ENCODE data around the gene MLLT3. TPM values are rescaled to one million over a fixed set of nuclear protein-coding genes. Genes with fewer than 3 reads are reported as not detected.

The MLLT3 gene
- total RNA-seq, 2 experiments from 2014 or later = 53.4 to 57.5 TPM

DNA sequence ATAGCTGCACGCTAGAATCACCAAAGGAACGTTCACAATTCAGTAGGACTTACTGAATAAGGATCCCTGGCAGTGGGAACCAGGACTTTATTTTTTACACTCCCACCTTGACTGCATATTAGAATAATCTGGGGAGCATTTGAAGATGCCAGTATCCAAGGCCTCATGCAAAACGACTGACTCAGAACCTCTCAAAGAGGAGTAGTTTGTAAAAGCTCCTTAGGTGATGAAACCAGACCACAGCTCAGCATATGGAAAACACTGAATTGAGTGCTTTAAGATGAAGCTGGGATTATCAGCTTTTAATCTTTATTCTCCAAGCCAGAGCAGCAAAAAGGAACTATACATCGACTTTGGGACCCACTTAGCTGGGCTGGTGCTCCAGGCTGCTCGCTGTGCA is 288.3 kb downstream of the MLLT3 start:
- CTCF ChIA-PET = interaction anchor here (4.0 kb wide), 1 partner anchor 12 kb away, joined by 14 read pairs; no protein-coding TSS in a partner anchor
- H3K4me3 Mint-ChIP-seq = no peak overlapping the region
- no peak for DNase-seq
- H3K9me3 Mint-ChIP-seq = peaks cover 8% of the 10 kb centered on the region
- peaks cover 9% of the 10 kb centered on the region for H3K36me3 Mint-ChIP-seq (ENCODE audit: low read depth)
- no peak overlapping the region for H3K27ac Mint-ChIP-seq
- POLR2A ChIA-PET = interaction anchor here (1.8 to 3.2 kb wide), 2 partner anchors 12 to 15 kb away, joined by 5 to 14 read pairs; no protein-coding TSS in a partner anchor
- H3K27me3 Mint-ChIP-seq = no peaks in the 10 kb centered on the region
- H3K4me1 Mint-ChIP-seq = peaks cover 41% of the 10 kb centered on the region

DNA sequence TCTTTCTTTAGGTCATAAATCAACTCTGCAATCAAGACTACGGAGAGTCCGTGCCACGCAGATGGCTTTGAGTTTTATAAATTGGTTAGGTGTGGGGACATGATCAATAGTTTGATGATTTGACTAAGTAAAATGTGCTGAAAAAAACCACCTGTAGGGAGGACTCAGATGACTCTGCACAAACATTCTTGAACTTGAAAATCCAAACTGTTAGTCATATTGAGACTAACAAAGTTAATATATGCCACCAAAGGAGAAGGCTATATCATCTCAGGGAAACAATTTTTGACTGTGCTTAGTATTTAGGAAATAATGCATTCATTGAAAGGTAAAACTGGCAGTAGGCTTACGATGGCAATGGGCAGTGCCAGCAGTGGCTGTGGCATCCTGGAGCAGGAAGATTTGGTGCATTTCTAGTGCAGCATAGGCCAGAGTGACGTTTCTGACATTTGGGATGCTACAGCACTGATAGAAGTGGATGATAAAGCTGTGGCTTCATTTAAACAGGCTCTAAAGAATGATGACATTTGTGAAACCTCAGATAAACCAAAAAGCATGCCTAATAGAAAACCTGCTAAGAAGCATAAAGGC is 291.1 kb downstream of the MLLT3 start:
- H3K4me1 Mint-ChIP-seq = peaks cover 36% of the 10 kb centered on the region
- H3K27me3 Mint-ChIP-seq = no peaks in the 10 kb centered on the region
- peaks cover 4% of the 10 kb centered on the region for H3K36me3 Mint-ChIP-seq (ENCODE audit: low read depth)
- no peak for DNase-seq
- H3K9me3 Mint-ChIP-seq = peaks cover 8% of the 10 kb centered on the region
- POLR2A ChIA-PET = interaction anchor here (1.0 kb wide), 1 partner anchor 11 kb away, joined by 3 read pairs; no protein-coding TSS in a partner anchor
- H3K4me3 Mint-ChIP-seq = no peak overlapping the region
- H3K27ac Mint-ChIP-seq = peak overlapping the region; percentile 47
- CTCF ChIA-PET = interaction anchor here (4.0 kb wide), 1 partner anchor 9 kb away, joined by 14 read pairs; no protein-coding TSS in a partner anchor

GRCh38 chr9:20330688-20331087 is 291.6 kb downstream of the MLLT3 start:
- H3K4me3 Mint-ChIP-seq = no peak overlapping the region
- peaks cover 31% of the 10 kb centered on the region for H3K4me1 Mint-ChIP-seq
- peak overlapping the region; percentile 10 for H3K27ac Mint-ChIP-seq
- ChIA-PET POLR2A (no interaction called here), CTCF (interaction anchor here (4.0 kb wide), 1 partner anchor 9 kb away, joined by 14 read pairs; no protein-coding TSS in a partner anchor)
- peaks cover 8% of the 10 kb centered on the region for H3K9me3 Mint-ChIP-seq
- H3K36me3 Mint-ChIP-seq (ENCODE audit: low read depth) = peaks cover 4% of the 10 kb centered on the region
- no peaks in the 10 kb centered on the region for H3K27me3 Mint-ChIP-seq
- no peak for DNase-seq

- Mint-ChIP-seq H3K4me1 (peaks cover 40% of the 10 kb centered on the region), H3K27ac (no peak overlapping the region), H3K9me3 (peaks cover 17% of the 10 kb centered on the region), H3K4me3 (no peak overlapping the region), H3K27me3 (no peaks in the 10 kb centered on the region), H3K36me3 (ENCODE audit: low read depth) (peaks cover 20% of the 10 kb centered on the region)
- no peak for DNase-seq
- POLR2A ChIA-PET = no interaction called here
- CTCF ChIA-PET = no interaction called here
Measured at GRCh38 chr9:20326516-20326915, 295.8 kb downstream of the MLLT3 start.

GRCh38 chr9:20325008-20325407 is 297.3 kb downstream of the MLLT3 start:
- peaks cover 41% of the 10 kb centered on the region for H3K4me1 Mint-ChIP-seq
- CTCF ChIA-PET = no interaction called here

DNA sequence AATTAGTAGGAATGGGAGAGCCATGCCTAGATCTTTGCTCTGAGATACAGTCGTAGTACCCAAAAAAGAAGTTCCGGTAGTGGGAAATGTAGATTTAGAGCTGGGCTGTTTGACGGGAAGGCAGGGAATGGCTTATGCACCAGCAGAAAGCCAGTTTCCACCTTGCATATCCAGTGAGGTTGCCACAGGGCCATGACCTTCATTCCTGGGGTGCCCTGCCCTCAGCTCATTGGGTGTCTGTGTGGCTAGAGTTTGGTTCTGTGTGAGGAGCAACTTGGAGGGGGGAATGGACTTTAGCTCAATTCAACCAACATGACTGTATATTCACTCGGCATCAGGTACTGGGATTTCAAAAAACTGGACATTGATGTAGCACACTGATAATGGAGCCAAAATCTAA is 300.1 kb downstream of the MLLT3 start:
- Mint-ChIP-seq H3K36me3 (ENCODE audit: low read depth) (peaks cover 16% of the 10 kb centered on the region), H3K27ac (peak overlapping the region; percentile 81), H3K4me3 (peak overlapping the region; percentile 45), H3K9me3 (peaks cover 13% of the 10 kb centered on the region), H3K4me1 (peaks cover 59% of the 10 kb centered on the region), H3K27me3 (no peaks in the 10 kb centered on the region)
- no peak for DNase-seq
- ChIA-PET POLR2A (interaction anchor here (0.8 to 4.3 kb wide), 11 partner anchors 11 to 362 kb away, joined by 3 to 28 read pairs (median 5); partner anchors contain the start of genes FOCAD and MLLT3), CTCF (interaction anchor here (0.9 to 3.3 kb wide), 6 partner anchors 10 to 302 kb away, joined by 3 to 14 read pairs (median 5); partner anchors contain the start of gene MLLT3)

More at GRCh38 chr9:20325008-20325407, 297.3 kb downstream of the MLLT3 start:
- Mint-ChIP-seq H3K36me3 (ENCODE audit: low read depth) (peaks cover 20% of the 10 kb centered on the region), H3K4me3 (no peak overlapping the region), H3K9me3 (peaks cover 17% of the 10 kb centered on the region), H3K27ac (no peak overlapping the region), H3K27me3 (no peaks in the 10 kb centered on the region)
- DNase-seq = no peak
- POLR2A ChIA-PET = no interaction called here

DNA sequence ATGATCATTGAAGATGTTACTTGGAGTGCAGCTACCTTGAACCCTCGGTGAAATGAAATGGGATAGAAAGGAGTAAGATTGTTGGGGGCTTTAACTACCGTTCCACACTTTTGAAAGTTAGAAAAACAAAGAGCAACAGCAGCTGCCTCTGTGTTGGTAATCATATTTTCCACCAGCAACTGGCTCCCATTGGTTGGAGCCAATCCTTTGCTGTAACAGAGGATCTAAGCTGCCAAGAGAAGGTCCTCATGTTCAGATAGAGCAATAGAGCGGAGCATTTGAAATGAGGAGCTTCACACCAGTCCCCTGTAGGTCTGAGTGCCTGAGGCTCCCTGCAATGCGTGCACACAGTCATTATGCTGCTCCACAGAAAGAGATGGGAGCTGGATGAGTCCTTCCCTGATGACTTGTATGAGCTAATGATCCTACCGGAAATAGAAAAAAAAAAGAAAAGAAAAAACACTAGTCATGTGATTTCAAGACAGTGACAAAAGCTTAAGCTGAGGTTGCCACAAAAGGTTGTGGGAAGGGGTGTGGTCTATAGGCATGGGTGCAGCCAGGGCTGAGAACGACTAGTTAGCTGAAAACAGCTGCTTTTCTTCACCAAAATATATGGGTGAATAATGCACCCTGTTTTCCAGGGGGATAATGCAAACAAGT is 300.7 kb downstream of the MLLT3 start:
- H3K9me3 Mint-ChIP-seq = peaks cover 13% of the 10 kb centered on the region
- H3K4me1 Mint-ChIP-seq = peaks cover 62% of the 10 kb centered on the region
- H3K27ac Mint-ChIP-seq = peak overlapping the region; percentile 81
- H3K4me3 Mint-ChIP-seq = peak overlapping the region; percentile 45
- peaks cover 16% of the 10 kb centered on the region for H3K36me3 Mint-ChIP-seq (ENCODE audit: low read depth)
- DNase-seq = peak; percentile 76
- POLR2A ChIA-PET = interaction anchor here (0.8 to 4.3 kb wide), 12 partner anchors 11 to 709 kb away, joined by 3 to 28 read pairs (median 6); partner anchors contain the start of genes FOCAD and MLLT3
- CTCF ChIA-PET = interaction anchor here (0.6 to 3.3 kb wide), 8 partner anchors 11 to 1186 kb away, joined by 3 to 14 read pairs (median 3); partner anchors contain the start of gene MLLT3
- no peaks in the 10 kb centered on the region for H3K27me3 Mint-ChIP-seq

- peaks cover 16% of the 10 kb centered on the region for H3K36me3 Mint-ChIP-seq (ENCODE audit: low read depth)
- H3K4me3 Mint-ChIP-seq = no peak overlapping the region
- POLR2A ChIA-PET = interaction anchor here (1.1 to 4.3 kb wide), 10 partner anchors 10 to 710 kb away, joined by 3 to 28 read pairs (median 6); partner anchors contain the start of genes FOCAD and MLLT3
- no peak for DNase-seq
- H3K27me3 Mint-ChIP-seq = no peaks in the 10 kb centered on the region
- H3K9me3 Mint-ChIP-seq = peaks cover 13% of the 10 kb centered on the region
- H3K4me1 Mint-ChIP-seq = peaks cover 67% of the 10 kb centered on the region
- peak overlapping the region; percentile 81 for H3K27ac Mint-ChIP-seq
- CTCF ChIA-PET = interaction anchor here (0.9 to 3.3 kb wide), 3 partner anchors 12 to 856 kb away, joined by 3 to 14 read pairs (median 3); no protein-coding TSS in a partner anchor
Measured at GRCh38 chr9:20320921-20321320, 301.4 kb downstream of the MLLT3 start.

DNA sequence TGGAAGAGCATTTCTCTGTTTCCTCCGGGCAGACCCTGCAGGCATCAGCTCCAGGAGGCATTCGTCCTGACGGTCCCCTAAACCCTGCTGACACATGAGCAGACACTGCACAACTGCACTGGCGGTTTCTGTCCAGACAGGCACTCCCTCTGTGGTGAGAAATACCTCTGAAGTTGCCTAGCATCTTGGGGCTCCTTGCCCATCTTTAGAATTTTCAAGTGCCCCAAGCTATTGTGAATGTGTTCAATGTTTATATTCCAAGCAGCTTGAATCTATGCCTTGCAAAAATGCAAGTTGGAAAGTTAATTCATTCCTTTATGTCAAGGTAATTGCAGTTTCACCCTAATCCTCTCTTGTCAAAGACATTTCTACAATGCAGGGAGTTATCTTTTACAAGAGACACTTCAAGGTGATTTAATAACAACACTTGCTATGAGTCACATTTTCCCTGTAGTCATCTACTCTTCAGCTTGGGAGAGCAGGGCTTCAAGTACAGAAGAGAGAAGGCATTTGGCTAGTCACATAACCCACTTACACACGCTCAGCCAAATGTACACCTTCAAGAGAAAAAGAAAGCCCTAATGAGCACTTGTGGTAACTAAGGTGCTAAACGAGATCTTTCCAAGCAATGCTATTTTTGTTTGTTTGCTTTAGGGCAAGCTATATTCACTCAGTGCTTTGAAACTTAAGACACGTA is 302.5 kb downstream of the MLLT3 start:
- Mint-ChIP-seq H3K27ac (peak overlapping the region; percentile 81), H3K4me3 (no peak overlapping the region), H3K4me1 (peaks cover 78% of the 10 kb centered on the region), H3K9me3 (peaks cover 9% of the 10 kb centered on the region), H3K27me3 (no peaks in the 10 kb centered on the region), H3K36me3 (ENCODE audit: low read depth) (peaks cover 12% of the 10 kb centered on the region)
- DNase-seq = peak; percentile 30
- ChIA-PET POLR2A (interaction anchor here (0.9 to 4.3 kb wide), 10 partner anchors 12 to 711 kb away, joined by 3 to 28 read pairs (median 4); partner anchors contain the start of genes FOCAD and MLLT3), CTCF (interaction anchor here (1.0 to 3.3 kb wide), 2 partner anchors 9 to 13 kb away, joined by 4 to 14 read pairs; no protein-coding TSS in a partner anchor)

DNA sequence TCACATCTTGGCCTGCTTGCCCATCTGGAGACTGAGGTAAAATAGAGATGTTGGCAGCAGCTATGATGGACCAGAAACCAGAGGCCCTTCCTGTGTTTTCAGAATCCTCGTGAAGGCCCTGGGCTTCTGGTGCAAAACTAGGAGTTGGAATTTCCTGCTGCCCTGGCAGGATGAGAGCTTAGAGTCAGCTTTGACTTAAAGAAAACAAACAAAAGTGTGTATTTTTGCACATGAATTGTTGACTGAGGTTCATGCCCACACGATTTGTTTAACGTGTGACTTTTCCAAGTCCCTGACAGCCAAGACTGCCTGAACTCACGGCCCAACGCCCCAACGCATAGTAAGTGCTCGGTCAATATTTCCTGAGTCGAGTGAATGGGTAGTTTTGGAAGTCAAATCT is 303.1 kb downstream of the MLLT3 start:
- DNase-seq = no peak
- CTCF ChIA-PET = interaction anchor here (1.0 kb wide), 1 partner anchor 9 kb away, joined by 4 read pairs; no protein-coding TSS in a partner anchor
- Mint-ChIP-seq H3K4me1 (peaks cover 79% of the 10 kb centered on the region), H3K9me3 (peaks cover 4% of the 10 kb centered on the region), H3K4me3 (no peak overlapping the region), H3K27me3 (no peaks in the 10 kb centered on the region), H3K36me3 (ENCODE audit: low read depth) (peaks cover 6% of the 10 kb centered on the region), H3K27ac (peak overlapping the region; percentile 81)
- POLR2A ChIA-PET = interaction anchor here (0.9 to 4.3 kb wide), 7 partner anchors 14 to 365 kb away, joined by 3 to 28 read pairs (median 3); partner anchors contain the start of genes FOCAD and MLLT3

DNA sequence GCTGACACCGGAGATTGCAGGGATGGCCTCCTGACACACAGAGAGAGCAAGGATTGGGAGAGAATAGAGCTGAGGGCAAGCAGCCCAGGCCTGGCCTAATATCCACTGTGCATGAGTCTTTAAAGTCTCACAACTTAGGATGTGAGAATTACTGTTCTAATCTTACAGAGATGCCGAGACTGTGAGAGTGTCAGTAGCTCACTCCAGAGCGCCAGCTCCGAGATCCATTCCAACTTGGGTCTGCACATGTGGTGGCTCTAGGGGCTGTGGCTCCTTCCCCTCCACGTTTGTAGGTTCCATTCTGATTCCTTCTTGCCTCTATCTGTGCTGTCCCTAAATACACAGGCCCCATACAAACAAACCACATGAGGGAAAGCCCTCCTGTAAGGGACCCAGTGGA is 304.6 kb downstream of the MLLT3 start:
- POLR2A ChIA-PET = no interaction called here

DNA sequence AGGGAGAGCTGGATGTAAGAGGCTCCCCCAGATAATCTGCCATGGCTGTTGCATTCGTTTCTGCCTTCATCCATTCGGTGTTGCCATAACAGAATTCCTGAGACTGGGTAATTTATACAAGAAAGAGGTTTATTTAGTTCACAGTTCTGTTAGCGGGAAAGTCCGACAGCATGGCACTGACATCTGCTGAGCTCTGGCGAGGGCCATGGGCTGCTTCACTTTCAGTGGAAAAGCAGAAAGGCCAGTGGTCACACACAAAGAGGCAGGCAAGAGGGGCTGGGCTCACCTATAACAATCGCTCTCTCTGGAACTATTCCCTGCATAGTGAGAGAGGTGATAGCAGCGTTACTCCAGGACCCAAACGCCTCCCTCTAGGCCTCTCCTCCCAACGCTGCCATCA is 305.9 kb downstream of the MLLT3 start:
- Mint-ChIP-seq H3K27ac (no peak overlapping the region), H3K9me3 (peaks cover 4% of the 10 kb centered on the region), H3K27me3 (no peaks in the 10 kb centered on the region), H3K4me3 (no peak overlapping the region), H3K36me3 (ENCODE audit: low read depth) (peaks cover 3% of the 10 kb centered on the region), H3K4me1 (peaks cover 68% of the 10 kb centered on the region)
- DNase-seq = no peak
- POLR2A ChIA-PET = no interaction called here
- CTCF ChIA-PET = no interaction called here

More for the DNA sequence above, 304.6 kb downstream of the MLLT3 start:
- no peaks in the 10 kb centered on the region for H3K27me3 Mint-ChIP-seq
- CTCF ChIA-PET = no interaction called here
- peaks cover 6% of the 10 kb centered on the region for H3K36me3 Mint-ChIP-seq (ENCODE audit: low read depth)
- no peak overlapping the region for H3K27ac Mint-ChIP-seq
- H3K4me3 Mint-ChIP-seq = no peak overlapping the region
- peaks cover 75% of the 10 kb centered on the region for H3K4me1 Mint-ChIP-seq
- DNase-seq = no peak
- H3K9me3 Mint-ChIP-seq = peaks cover 3% of the 10 kb centered on the region

All from activated CD4-positive, alpha-beta memory T cell treated with anti-CD3 and anti-CD28 coated beads, Interleukin-2, amount 10 ng/mL, durations not matched to agents 7 days and 5 days (primary cell).